GM19193 (cell line): ENCODE results near the gene FGF1.

ENCODE experiments used
- POLR2A ChIP-seq: IDR thresholded peaks from 4 replicates; pipeline ENCODE4 v1.6.1; 2011; ENCODE audit not compliant: insufficient read depth, insufficient read length; ENCODE audit errors: extremely low read depth

Gene FGF1

DNA sequence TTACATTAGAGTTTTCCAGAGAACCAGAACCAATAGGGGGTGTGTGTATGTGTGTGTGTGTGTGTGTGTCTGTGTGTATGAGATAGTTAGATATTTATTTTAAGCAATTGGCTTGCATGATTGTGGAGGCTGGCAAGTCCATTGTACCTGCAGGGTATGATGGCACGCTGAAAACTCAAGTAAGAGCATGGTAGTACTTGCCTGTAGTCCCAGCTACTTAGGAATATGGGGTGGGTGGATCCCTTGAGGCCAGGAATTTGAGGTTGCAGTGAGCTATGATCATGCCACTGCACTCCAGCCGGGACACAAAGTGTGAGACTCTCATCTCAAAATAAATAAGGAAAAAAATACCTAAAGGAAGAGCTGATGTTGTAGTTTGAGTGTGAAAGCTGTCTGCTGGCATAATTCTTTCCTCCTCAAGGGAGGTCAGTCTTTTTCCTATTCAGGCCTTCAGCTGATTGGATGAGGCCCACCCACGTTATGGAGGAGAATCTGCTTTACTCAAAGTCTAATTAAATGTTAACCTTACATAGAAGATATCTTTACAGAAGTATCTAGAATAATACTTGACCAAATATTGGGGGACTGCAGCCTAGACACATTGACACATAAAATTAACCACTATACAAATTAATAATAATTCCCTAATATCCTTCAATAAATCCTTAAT is 107.6 kb downstream of the FGF1 start:
- no peak for TF ChIP-seq POLR2A

DNA sequence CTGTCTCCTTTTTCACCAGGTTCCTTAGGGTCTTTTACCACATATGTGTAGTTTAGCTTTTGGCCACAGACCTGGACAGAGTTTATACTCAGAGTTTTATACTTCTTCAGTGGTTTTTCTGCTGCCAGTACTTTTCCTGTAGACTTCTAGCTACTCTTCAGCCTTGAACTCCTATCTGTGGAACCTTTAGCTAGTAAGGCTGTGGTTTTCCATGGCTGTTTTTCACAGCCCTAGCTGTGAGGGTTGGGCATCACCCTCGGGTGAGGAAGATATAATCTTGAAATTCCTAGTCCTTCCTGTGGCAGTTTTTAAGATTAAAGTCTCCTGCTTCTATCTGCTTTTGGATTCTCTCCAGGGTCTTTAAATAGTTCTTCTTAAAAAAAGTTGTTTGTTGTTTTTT is 109.1 kb downstream of the FGF1 start:
- TF ChIP-seq POLR2A: no peak

DNA sequence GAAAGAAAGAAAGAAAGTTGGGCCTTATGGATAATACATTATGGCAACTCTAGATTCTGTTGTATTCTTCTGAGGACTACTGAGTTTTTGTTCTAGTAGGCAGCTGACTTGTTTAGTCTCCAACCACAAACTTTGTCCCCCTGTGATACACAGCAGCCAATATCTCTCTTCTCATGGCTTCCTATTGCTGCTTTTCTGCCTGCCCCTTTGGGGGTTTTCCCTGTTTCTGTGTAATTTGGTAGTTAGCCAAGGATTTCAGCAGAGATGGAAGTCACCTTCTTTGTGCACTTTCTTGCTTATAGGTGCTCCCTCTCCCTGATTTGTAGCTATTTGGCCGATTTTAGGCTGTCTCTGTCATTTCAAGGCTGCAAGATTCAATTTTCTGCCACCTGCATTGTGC is 109.6 kb downstream of the FGF1 start:
- TF ChIP-seq POLR2A: no peak

DNA sequence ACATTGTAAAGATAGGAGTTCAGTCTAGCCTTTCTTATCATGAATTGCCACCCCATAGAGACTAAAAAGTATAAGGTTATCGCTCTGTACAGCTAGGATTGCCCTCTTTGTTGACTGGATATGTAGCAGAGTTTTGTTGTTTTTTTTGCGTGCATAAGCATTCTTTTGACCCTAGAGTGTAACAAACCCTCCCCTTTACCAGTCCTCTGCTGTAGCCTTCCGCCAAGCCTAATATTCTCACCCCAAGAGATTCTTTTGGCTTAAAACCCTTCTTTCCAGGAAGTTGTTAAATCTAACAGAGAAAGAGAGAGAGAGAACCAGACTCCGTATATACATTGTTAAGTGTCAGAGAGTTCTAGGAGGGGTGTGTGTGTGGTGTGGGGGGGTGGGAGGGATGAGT is 113.9 kb downstream of the FGF1 start:
- TF ChIP-seq POLR2A: no peak

- TF ChIP-seq POLR2A: no peak
Measured at GRCh38 chr5:142571371-142571770, 114.5 kb downstream of the FGF1 start.

- TF ChIP-seq POLR2A: no peak
Measured at GRCh38 chr5:142569905-142570304, 116.0 kb downstream of the FGF1 start.

DNA sequence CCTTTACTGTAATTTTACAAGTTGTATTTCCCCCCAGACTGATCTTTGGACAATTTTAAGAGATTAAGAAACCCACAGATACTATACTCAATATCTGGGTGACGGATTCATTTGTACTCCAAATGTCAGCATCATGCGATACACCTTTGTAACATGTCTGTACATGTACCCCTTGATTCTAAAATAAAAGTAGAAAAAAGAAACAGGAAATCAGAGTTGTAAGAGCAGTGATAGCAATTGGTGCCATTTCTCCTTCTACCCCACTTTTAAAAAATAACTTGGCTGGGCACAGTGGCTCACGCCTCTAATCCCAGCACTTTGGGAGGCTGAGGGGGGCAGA is 116.9 kb downstream of the FGF1 start:
- TF ChIP-seq POLR2A: no peak

GRCh38 chr5:142568283-142568995 is 117.5 kb downstream of the FGF1 start:
- TF ChIP-seq POLR2A: no peak

DNA sequence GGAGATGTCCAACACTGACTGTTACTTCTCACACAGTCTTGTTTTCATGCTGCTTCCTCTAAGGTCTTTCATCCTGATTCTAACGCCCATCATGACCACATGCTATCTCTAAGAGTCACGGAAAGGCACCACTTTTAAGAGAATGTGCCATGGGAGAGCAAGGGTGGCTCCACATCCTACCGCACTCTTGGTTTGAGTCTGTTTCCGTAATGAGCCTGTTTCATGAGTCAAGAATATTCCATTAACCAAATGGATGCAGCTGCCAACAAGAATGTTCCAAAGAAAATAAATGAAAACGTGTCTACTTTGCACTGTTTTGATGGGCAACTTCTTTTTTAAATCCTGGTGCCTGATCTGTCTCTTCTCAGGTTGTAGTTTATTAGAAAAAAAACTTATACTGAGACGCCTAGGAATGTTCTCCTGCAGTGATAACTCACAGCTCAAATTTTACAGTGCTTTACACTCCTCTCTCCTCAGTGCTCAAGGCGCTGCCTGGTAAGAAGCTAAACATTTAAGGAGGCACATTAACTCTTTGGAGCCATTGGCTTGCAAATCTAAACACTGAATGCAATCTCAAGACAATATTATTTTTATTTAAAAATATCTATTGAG is 124.3 kb downstream of the FGF1 start:
- TF ChIP-seq POLR2A: no peak

GRCh38 chr5:142561029-142561428 is 124.9 kb downstream of the FGF1 start:
- TF ChIP-seq POLR2A: no peak

GRCh38 chr5:142552107-142552506 is 133.8 kb downstream of the FGF1 start:
- no peak for TF ChIP-seq POLR2A

DNA sequence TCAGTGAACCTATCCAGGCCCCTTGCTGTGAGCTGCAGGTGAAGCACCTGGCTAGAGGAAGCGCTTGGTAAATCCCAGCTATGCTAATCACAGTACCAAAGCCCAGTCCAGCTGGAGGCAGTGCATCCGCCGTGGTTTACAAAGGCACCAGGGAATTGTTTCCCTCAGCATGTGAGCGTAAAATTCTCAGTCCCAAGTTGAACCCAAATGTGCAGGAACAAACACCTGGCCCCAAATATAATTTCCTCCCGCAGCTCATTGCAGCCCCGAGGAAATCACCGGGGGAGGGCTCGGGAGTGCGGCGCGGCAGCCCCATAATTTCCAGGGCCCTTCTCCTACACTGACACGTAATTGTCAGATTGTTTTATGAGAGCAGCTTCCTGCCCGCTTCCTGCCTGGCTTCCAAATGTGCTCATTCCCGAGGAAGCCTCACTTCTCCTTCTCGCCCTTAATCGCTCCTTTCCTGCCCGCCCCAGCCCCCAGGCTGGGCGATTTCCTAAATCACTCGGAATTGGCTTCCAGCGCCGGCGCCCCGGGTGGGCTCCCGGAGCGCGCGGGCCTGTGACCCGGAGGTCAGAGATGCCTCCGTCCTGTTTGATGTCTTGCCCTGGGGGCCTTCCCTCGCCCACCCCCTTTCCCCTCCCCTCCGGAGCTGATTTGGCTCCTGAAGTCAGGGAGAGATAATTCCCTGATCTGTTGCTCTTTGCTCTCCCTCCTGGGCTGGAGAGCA is 134.4 kb downstream of the FGF1 start:
- TF ChIP-seq POLR2A: no peak

- TF ChIP-seq POLR2A: no peak
Measured at GRCh38 chr5:142550471-142550870, 135.4 kb downstream of the FGF1 start.

- TF ChIP-seq POLR2A: no peak
Measured at GRCh38 chr5:142549834-142550233, 136.1 kb downstream of the FGF1 start.

DNA sequence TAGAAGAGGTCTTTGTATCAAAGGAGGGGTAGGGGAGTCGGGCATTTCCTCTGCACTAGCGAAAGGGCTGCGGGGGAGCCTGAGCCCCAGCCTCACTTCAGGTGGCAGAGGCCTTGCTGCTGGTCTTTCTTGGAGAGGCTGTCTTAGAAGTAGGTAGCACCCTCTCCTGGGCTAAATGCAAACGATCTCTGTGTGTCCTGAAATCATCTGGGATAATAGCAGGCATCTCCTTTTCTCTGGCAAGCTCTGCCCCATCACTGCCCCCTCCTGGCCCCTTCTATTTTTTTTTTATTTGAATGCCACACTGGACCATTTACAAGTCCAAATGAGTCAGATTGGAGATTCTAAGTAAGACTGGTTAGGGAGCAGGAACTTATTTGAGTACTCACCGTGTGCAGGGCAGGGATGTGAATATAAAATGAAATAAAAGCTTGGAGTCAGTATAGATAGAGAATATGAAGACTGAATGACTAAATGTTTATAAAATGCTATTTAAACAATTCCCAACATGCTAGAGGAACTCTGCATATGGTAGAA is 137.1 kb downstream of the FGF1 start:
- TF ChIP-seq POLR2A: no peak
